ENCODE data around the gene DCTN2. TPM values are rescaled to one million over a fixed set of nuclear protein-coding genes. Genes with fewer than 3 reads are reported as not detected.

The DCTN2 gene
- total RNA-seq, 4 donors from 2014 or later: 92.9 to 138 (median 130) TPM

DNA sequence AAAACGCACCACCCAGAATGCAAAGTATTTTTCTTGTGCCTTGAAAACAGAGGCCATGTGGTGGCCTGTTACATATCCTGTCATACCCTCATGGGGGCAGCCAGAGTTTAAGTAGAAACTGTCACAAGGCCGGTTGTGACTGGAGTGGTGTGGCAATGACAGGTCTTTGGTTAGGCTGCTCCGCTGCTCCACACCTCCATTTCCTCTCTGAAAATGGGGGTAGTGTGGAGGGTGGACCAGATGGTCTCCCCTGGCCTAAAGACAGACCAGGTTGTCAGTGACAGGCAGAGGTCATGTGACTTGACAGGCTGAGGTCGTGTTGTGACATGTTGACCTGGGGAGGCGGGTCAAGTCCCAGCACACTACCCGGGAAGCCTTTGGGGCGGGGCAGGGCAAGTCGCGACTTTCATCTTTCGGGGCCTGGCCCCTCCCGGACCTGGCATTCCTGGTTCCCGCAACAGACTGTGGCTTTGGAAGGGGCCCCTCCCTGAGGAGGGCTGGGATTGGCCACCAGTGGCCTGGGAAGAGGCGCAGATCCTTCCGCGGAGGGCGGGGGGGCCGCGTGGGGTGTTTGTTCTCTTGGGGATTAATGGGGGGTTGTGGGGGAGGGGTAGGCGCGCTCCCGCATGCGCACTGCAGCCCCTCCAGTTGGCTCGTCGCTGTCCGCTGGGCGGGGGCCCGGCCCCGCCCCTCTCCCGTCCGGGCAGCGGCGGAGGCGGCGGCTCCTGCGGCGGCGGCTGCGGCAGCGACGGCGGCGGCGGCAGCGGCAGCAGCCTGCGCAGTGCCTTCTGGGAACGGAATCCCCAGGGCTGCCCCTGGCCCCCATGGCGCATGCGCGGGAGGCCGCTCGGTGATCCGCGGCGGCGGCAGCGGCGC lies 24.7 kb downstream of the DCTN2 start, which contains the start of gene MBD6:
TSS of gene MBD6 (plus strand) at position 814 of the 876 bp plus-strand sequence. CDS start 1,480 bp downstream, outside the sequence.
- peak; percentile 84 to 86 for DNase-seq (ENCODE audit: low spot score in 2 of 2)
- 1 to 2% methylated on average over 25 to 43 of the region's 57 CpGs for WGBS, 2 donors
- Histone ChIP-seq H3K36me3 (peaks cover 0 to 34% (median 7%) of the 10 kb centered on the region in 3 donors), H3K27me3 (no peaks in the 10 kb centered on the region), H3K27ac (peak within 1 kb of the TSS; percentile 93 to 100 (median 96)), H3K9me3 (no peaks in the 10 kb centered on the region), H3K4me1 (peaks cover 0 to 79% (median 62%) of the 10 kb centered on the region in 4 donors), H3K4me3 (peak within 1 kb of the TSS; percentile 77 to 91 (median 84))
- TF ChIP-seq POLR2A (IDR thresholded peaks at IDR 0.05): peak; percentile 26 to 58
- TF ChIP-seq, protein P1, sequence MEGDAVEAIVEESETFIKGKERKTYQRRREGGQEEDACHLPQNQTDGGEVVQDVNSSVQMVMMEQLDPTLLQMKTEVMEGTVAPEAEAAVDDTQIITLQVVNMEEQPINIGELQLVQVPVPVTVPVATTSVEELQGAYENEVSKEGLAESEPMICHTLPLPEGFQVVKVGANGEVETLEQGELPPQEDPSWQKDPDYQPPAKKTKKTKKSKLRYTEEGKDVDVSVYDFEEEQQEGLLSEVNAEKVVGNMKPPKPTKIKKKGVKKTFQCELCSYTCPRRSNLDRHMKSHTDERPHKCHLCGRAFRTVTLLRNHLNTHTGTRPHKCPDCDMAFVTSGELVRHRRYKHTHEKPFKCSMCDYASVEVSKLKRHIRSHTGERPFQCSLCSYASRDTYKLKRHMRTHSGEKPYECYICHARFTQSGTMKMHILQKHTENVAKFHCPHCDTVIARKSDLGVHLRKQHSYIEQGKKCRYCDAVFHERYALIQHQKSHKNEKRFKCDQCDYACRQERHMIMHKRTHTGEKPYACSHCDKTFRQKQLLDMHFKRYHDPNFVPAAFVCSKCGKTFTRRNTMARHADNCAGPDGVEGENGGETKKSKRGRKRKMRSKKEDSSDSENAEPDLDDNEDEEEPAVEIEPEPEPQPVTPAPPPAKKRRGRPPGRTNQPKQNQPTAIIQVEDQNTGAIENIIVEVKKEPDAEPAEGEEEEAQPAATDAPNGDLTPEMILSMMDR (IDR thresholded peaks at IDR 0.05): peak in 2 of 5 experiments; percentile 9 to 25
- TF ChIP-seq EP300 (IDR thresholded peaks at IDR 0.05): peak; percentile 35 to 85

DNA sequence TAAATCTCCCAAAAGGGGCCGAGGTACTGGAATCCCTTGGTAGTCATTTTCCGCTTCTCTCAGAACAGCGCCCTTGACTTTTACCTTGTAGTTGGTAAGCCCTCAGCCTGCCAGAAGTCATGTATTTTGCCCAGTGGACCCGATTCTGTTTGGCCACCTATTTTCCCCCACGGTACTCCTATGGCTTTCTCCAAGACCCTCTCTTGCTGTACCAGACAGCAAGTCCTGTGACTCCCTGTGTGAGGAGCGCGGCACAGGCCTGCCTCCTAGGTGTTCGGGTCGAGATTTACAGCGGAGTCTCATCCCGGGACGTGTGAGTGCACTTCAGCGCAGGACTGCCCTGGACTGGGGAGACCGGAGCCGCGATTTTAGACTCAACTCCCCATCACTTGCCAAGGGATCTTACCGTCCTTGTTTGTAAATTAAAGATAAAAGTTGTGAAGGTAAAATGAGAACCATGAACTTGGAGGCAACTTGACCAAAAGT lies 25.4 kb downstream of the DCTN2 start:
- TF ChIP-seq, protein P1 (IDR thresholded peaks at IDR 0.05): no peak
- TF ChIP-seq EP300 (IDR thresholded peaks at IDR 0.05) (no peak), POLR2A (IDR thresholded peaks at IDR 0.05) (no peak)
- Histone ChIP-seq H3K4me3 (peak overlapping the region in 3 of 4 donors; percentile 30 to 91 (median 77)), H3K9me3 (no peaks in the 10 kb centered on the region), H3K4me1 (peaks cover 0 to 82% (median 62%) of the 10 kb centered on the region in 4 donors), H3K27me3 (no peaks in the 10 kb centered on the region), H3K27ac (peak overlapping the region; percentile 93 to 100 (median 96)), H3K36me3 (peaks cover 0 to 34% (median 13%) of the 10 kb centered on the region in 3 donors)
- 33 to 36% methylated on average over 17 of the region's 17 CpGs for WGBS, 2 donors
- peak; percentile 35 to 47 for DNase-seq (ENCODE audit: low spot score in 2 of 2)

DNA sequence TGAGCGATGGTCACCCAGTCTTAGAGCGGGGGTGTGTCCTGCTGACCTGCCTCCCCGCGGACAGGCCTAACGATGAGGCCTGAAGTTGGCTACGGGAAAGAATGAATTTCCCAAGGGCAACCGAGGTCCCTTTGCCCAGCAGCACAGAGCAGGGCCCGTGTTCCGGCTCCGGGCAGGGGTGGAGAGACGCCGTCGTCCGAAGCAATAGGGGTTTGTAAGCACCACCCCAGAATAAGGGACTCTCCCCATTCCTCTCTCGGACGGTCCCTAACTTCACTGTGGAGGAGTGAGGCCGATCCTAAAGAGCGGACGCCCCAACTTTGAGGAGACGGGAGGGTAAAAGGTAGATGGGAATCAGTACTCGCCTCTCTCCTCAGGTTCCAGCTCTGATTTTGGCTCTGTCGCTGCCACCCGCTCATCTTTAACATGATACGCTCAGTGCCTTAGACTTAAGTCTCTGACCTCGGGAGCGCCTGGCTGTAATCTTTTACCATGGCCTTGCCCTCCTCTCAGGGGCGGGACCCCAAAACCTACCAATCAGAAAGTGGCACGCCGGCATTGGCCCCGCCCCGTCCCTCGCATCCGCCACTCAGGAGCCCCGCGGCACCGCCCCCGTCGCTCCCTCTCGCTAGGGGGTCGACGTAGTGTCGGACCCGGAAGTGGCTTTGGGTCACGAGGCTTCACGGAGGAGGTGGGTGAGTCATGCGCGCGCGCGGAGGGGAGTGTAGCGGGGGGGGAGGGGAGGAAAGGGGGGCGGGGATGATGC lies 26.8 kb downstream of the DCTN2 start, which contains the start of gene DDIT3:
TSS of gene DDIT3 (minus strand) at position 462 of the 766 bp plus-strand sequence. CDS start 3,108 bp downstream, outside the sequence.
- peak within 1 kb of the TSS; percentile 96 to 100 (median 99) for H3K27ac ChIP-seq
- WGBS, 2 donors: 0% methylated on average over 22 to 32 of the region's 52 CpGs
- TF ChIP-seq, protein P1 (IDR thresholded peaks at IDR 0.05): peak in 2 of 5 experiments; percentile 29 to 39
- TF ChIP-seq EP300 (IDR thresholded peaks at IDR 0.05): peak; percentile 92 to 100
- peak; percentile 99 to 100 for TF ChIP-seq POLR2A (IDR thresholded peaks at IDR 0.05)
- peaks cover 0 to 72% (median 57%) of the 10 kb centered on the region in 4 donors for H3K4me1 ChIP-seq
- peak within 1 kb of the TSS; percentile 64 to 91 (median 82) for H3K4me3 ChIP-seq
- no peaks in the 10 kb centered on the region for H3K9me3 ChIP-seq
- H3K36me3 ChIP-seq: peaks cover under 1 to 34% (median 11%) of the 10 kb centered on the region in 3 donors
- no peaks in the 10 kb centered on the region for H3K27me3 ChIP-seq
- peak; percentile 99 for DNase-seq (ENCODE audit: low spot score in 2 of 2)

DNA sequence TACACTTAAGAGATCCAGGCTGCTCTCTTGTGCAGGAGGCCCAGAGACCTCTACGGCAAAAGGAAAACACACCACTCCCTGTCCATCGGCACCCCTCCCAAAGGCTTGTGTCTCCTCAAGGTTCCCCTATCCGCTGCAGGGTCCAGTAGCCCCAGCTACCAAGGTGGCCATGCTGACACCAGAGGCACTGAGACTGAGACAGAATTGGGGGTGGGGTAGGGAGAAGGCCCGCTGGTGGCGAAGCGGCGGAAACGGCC lies 27.3 kb downstream of the DCTN2 start:
- DNase-seq (ENCODE audit: low spot score in 2 of 2): no peak
- TF ChIP-seq POLR2A (IDR thresholded peaks at IDR 0.05) (no peak), EP300 (IDR thresholded peaks at IDR 0.05) (no peak)
- TF ChIP-seq, protein P1 (IDR thresholded peaks at IDR 0.05): no peak
- H3K9me3 ChIP-seq: no peaks in the 10 kb centered on the region
- no peaks in the 10 kb centered on the region for H3K27me3 ChIP-seq
- H3K4me3 ChIP-seq: peak overlapping the region; percentile 64 to 91 (median 82)
- peak overlapping the region; percentile 96 to 100 (median 99) for H3K27ac ChIP-seq
- peaks cover 0 to 67% (median 52%) of the 10 kb centered on the region in 4 donors for H3K4me1 ChIP-seq
- peaks cover 5 to 34% (median 15%) of the 10 kb centered on the region in 3 donors for H3K36me3 ChIP-seq
- WGBS, 2 donors: 0 to 2% methylated on average over 4 to 8 of the region's 8 CpGs
